Stimulated activated CD8-positive, alpha-beta memory T cell treated with anti-CD3 and anti-CD28 coated beads, Interleukin-4, amount 100 ng/mL, for 24 hours (primary cell): ENCODE results near the gene UGT1A7.

Source experiments
- DNase-seq: peaks from one replicate; pipeline ENCODE4 v3.0.0-alpha.2; 2020; ENCODE audit warnings: low read depth

Gene UGT1A7

DNA sequence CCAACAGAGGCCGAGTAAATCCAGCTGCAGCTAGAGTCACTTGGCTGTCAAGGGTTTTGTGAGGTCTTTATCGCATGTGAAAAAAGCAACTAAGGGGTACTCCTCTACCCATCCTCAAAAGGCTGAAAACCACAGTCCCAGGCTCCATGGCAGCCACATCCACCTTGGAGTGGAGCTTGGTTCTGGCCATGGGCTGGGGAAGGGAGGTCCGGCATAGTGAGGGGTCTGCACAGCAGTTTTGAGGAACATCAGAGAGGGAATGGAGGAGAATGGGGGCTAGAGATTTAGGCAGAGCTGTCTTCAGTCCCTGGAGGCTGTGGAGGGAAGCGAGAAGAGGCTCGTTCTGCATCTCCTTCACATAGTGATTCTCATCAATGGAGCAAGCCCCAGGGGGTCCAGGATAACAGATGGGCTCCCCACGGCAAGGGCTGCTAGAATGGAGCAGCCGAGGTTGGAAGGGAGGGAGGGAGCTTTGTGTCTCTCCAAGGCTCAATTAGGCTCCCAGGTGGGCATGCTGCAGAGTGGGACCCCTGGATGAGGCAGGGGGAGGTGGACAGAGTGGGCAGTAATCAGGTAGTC lies 117.5 kb downstream of the UGT1A7 start:
- DNase-seq = no peak

DNA sequence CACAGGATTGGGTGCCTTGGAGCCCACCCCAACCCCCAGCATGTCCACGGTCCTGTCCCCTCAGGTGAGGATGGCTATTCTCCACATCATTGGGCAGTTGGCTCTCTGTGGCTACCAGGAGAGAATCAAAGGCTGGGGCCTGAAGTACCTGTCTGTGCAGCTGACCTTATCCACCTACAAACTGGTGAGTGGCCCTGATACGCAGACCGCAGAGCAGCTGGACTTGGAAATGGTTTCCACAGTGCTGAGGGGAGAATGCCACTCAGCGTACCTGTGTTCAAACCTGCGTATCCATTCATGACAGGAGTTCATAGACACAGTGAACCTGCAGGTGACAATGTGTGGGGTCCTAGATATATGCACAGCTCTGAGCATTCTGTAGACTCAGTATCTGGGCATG lies 118.0 kb downstream of the UGT1A7 start:
- no peak for DNase-seq

DNA sequence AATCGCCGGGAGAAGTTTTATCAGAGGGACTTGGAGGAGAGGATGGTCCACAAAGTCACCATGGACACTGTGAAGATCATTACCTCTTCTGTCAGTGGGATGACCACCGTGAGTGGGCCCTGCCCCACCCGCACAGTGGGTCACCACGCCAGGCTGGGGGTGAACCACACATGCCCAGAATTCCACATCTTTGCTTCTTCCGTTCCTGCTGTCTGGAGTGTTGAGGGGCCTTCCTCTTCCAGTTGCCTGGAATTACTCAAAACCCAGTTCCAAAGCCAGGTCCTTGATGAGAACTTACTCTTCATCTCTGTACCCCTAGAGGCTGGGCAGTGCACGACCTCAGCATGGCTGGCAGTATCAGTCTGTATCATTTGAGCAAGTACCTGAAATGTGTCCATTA lies 118.5 kb downstream of the UGT1A7 start:
- DNase-seq = no peak

DNA sequence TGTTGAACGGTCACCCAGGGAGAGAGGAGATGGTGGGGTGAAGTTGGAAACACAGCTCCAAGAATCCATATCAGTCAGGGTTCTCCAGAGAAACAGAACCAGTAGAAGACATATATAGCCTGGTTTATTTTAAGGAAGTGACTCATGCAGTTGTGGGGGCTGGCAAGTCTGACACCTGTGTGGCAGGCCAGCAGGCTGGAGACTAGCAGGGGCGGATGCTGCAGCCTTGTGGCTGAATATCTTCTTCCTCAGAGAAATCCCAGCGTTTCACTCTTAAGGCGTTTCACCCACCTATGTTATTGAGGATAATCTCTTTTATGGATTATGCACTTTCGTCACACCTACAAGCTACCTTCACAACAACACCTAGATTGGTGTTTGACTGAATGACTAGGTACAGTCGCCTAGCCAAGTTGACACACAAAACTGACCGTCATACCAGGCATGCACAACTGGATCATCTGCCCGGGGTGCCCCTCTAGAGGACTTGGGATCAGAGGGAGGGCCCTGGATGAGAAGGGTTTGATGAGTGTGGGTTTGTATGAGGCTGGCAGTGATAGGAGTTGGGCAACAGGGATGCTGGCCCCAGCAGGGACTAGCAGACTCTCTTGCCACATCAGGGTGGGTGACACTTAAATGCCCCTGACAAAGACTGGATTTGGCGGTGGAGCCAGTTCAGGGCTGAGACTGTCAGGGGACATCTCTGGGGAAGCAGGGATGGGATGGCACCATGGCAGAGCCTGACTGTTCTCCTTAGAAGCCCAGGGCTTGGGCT lies 119.8 kb downstream of the UGT1A7 start:
- DNase-seq = no peak

DNA sequence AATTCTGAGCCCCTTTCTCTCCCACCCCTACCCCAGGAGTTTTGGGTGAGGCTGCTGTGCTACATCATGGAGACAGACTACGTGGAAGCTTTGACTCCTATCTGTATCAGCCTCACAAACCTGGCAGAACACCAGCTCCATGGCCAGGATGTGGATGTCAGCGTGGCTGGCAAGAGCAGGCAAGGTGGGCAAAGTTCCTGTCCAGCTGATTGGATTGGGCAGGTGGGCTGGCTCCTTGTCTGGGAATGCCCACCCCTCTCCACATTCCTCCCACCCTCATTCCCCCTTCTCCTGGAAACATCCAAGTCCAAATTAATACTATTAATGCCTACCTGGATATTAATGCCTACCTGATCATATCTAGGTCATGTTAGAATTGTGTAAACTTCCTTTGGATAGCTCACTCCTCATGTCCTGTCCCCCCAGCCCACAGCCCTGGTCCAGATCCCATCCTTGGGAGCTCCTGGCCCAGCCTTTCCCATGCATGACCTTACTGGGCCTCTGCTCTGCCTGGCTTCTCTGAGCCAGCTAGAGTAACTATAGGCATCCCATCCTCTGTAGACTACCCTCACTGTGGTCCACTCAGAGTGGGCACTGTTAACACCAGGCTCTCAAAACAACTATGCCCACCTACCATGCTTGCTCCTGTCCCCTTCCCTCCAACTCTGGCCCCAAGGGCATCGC lies 120.6 kb downstream of the UGT1A7 start:
- no peak for DNase-seq

DNA sequence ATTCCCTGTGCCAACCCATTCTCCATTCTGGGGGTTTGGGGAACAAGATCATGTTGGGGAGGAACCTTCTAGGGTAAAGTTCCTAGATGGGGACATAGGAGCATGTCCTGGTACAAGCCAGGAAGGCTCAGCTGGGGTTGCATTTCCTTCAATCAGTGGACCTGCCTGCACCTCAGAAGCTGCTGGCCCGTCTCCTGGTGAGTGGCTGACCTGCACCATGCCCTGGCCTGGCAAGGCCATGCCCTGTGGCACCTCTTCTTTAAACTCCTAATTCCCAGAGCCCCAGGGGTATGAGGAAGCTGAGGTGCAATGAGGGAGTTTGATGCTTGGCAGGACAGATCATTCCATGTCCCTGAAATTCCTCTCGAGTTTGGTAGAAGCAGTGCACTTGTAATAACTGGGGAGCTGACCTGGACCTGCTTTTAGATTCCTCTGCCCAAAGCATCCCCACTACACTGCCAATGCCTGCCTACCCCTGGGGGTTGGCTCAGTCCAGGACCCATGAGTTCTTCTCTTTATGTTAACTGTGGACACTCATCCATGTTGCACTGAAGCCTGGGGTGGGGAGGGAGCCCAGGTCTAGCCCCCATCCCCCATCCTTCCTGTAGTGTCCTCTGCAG lies 121.7 kb downstream of the UGT1A7 start:
- DNase-seq = no peak

DNA sequence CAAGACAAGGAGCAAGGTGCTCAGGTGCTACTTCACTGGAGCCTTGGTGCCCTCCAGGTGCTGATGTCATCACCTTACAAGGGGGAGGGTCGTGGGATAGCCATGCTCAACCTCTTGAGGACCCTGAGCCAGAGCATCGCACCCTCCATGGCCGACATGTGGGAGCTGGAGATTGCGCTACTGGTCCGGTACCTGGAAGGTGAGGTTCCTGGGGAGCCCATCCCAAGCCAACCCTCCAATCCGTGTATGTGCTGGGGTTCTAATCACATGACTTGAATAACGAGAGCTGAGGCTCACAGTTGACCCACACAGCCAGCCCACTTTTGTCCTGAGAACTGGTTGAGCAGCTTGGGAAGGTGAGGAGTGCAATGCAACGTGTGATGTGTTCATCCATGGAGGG lies 122.3 kb downstream of the UGT1A7 start:
- DNase-seq = no peak

DNA sequence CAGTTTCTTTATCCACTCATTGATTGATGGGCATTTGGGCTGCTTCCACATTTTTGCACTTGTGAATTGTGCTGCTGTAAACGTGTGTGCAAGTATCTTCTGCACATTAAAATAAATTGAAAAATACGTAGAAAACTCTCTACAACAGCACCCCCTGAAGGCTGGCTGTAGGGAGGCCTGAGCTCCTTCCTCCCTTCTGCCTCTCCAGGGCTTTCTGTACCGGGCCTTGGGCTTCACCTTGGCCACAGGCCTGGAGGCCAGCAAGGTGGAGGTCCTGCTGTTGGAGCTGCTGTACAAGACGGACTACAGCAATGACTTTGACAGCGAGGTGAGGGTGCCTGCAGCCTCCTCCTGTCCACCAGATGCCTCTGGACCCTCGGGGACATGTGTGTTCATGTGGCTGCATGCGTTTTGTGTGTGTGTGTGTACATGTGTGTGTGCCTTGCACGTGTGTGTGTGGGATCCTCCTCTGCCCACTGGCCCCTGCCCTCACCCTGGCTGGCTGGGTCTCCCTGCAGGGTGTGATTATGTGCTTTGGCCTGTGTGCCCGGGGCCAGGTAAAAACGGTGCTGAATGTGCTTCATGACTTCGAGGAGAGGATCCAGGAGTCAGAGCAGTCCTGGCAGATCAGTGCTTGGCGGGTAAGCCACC lies 125.6 kb downstream of the UGT1A7 start:
- no peak for DNase-seq

DNA sequence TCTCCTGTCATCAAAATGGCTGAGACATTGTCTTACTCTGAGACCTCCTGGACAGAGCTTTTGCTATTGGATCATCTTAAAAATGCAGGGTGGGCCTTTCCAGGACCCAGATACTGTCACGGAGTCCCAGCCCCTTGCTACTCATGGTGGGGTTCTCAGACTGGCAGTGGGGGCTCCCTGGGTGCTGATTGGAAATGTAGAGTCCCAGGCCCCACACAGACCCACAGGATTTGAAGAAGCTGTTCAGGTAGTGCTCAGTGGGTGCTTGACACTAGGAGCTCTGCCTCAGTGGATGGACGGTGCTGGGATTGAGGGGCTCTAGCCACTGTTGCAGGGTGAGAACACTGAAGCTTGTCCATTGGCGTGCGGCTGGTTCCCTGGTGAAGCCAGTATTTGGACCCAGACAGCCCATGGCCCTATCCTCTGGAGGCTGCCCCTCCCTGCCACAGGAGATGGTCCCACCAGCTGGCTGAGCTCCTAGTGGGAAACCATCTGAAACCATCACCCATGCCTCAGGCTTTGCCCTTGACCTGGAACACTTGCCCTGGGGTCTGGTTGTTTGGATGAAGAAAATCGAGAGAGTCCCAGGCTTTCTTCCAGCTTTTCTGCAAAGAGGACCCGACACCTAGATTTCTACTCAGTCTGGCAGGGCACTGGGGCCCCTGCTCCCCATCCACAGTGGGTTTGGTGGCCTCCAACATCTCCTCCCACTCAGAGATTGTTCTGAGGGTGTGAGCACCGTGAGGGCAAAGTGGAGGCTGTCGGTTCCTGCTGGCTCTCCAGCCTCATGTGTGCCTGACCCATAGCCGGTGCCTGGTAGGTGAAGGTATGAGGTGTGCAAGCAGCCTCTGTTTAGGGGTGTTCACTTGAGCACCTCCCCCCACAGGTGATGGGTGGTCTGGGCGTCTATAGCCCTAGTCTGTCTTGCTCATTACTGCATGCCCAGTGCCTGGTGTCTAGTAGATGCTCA lies 126.5 kb downstream of the UGT1A7 start:
- DNase-seq = no peak

DNA sequence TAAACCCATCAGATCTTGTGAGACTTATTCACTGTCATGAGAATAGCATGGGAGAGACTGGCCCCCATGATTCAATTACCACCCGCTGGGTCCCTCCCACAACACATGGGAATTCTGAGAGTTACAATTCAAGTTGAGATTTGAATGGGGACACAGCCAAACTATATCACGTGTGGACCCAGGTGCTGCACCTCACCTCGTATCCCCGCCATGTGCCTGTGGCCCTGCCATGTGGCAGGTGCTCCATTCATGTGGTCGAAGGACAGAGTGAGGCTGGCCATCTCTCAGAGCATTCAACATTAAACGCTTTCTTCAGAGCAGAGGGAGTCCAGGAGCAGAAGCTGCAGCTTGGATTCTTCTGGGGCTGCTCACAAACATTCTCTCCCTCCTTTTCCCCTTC lies 128.7 kb downstream of the UGT1A7 start:
- no peak for DNase-seq

DNA sequence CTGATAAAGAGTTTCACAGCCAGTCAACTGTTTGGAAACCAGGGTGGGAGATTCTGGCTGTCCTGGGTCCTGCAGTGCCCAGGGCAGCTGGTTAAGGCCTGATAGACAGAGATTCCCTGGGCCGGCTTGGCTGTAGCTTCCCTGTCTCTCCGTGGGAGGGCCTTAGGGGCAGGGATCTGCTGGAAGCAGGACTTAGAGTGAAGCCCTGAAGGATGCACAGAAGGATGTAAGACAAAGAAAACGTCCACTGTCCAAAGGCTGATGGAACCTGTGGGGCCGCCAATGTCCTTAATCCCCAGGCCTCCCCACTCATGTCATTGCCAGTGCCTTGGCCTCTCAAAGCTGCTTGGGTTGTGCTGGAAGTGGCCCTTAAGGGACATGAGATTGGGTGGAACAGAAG lies 129.4 kb downstream of the UGT1A7 start:
- no peak for DNase-seq

DNA sequence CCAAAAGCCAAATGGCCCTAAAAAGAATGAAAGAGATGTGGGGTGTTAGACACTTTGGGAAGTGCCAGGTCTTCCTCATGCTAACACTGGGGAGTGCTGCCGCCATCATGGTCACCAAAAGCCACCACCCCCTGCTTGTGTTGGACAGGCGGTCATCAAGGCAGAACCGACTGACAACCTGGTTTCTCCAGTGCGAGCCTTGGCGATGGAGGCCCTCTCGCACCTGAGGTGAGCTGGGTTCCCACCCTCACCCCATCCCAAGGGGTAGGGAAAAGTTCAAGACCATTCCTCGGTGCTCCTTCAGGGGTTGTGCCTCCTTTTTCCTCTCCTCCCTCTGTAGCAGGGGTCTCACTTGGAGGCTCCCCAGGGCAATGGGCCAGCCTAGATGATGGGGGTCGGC lies 130.0 kb downstream of the UGT1A7 start:
- no peak for DNase-seq

DNA sequence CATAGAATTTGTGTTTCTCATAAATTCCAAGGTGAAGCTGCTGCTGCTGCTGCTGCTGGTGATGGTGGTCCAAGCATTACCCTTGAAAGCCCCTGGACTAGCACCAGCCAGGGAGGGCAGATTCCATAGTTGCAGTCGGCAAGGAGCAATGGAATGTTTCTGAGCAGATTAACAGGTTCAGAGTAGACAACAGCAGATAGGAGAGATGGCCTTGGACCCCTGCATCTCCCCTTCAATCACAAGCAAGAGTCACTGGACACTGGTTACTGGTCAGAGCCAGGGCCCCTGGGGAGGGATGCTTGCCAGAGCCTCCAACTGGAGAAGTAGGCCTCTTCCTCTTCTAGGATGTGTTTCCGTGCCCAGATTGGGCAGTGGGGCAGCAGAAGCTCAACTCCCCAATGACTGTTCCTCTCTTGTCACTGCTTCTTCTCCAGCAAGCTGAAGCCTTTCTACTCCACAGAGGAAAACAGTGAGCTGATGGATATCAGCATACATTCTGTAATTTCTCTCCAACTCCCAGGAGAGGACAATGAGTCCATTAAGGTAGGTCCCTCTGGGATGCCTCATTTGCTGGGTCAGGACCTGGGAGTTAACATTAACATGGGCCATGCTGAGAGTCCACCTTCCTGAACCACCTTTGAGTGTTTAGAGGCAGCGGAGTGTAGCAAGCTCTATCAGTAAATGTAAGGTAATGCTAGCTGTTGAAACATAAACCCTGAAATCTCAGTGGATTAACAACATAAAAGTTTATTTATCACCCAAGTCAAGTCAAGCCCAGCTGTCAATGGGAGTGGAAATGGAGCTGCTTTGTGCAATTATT lies 131.7 kb downstream of the UGT1A7 start:
- DNase-seq = no peak

DNA sequence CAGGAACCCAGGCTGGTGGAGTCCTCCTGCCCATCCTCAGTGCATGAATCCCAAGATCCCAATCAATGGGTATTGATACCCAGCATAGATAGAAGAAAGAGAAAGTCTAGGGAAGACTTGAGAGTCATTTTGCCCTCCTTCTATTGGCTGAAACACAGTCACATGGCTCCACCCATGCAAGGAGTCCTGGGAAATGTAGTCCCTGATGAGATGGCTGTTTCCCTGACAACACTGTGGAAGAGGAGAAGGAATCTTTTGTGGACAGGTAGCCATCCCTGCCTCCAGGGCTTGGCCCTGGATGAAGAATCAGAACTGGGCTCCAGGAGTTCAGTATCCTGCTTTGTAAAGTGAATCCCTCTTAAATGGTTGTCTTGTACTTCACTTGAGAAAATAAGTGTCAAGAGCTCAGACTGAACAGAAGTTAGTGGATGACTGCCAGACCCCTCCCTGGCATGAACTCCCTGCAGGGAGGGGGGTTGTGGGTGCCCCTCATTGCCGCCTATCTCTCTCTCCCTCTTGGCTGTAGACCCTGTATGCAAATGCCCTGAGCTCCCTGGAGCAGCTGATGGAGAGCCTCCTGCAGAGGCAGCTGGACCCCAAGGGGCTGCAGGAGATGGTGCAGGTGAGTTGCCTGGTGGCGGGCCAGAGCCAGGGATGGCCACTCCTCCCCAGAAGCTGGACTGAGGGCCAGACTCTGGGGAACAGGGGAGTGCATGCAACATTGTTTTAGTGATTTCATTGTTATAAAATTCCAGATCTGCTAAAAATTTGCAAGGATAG lies 132.5 kb downstream of the UGT1A7 start:
- no peak for DNase-seq

DNA sequence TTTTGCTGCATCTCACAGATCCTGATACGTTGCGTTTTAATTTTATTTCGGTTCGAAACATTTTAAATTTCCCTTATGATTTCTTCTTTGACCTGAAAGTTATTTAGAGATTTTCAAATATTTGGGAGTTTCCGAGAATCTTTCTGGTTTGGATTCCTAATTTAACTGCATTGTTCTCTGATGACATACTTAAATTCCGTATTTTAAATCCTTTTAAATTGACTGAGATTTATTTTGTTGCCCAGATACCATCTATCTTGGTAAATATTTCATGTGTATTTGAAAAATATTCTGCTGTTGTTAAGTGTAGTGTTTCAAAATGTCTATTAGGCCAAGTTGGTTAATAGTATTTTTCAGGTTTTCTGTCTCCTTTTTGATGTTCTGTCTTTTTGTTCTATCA lies 134.2 kb downstream of the UGT1A7 start:
- DNase-seq = no peak

DNA sequence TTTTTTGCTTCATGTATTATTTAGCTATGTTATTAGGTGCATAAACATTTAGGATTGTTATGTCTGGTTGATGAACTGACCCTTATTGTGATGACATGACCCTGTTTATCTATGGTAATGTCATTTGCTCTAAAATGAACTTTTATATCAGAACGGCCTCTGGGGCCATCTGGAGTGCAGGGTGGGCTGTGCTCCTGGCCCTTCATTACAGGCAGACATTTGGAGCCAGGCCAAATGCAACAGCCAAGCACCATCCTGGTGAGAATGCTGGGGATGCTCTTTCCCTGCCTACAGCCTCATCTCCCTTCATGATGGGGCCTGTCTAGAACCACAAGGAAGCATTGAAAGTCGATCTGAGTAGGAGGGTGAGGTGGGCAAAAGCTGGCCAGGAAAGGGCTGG lies 134.6 kb downstream of the UGT1A7 start:
- no peak for DNase-seq

DNA sequence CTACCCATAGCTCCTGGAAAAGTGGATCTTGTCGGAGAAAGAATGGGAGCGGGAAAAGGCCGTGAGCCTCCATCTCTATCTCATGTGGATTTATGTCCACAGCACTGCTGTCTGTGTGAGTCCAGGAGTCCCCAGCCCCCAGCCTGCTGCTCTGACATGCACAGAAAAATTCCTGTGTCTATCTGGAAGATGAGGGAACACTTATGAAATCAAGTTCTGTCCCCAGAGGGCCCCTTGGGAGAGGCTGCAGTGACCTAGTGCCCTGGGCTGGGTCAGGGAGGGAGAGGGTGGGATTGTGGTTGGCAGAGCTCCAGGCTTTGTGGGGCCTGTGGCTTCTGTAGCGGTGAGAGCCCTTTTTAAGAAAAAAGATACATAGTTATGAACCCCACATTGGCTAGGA lies 135.1 kb downstream of the UGT1A7 start:
- no peak for DNase-seq

DNA sequence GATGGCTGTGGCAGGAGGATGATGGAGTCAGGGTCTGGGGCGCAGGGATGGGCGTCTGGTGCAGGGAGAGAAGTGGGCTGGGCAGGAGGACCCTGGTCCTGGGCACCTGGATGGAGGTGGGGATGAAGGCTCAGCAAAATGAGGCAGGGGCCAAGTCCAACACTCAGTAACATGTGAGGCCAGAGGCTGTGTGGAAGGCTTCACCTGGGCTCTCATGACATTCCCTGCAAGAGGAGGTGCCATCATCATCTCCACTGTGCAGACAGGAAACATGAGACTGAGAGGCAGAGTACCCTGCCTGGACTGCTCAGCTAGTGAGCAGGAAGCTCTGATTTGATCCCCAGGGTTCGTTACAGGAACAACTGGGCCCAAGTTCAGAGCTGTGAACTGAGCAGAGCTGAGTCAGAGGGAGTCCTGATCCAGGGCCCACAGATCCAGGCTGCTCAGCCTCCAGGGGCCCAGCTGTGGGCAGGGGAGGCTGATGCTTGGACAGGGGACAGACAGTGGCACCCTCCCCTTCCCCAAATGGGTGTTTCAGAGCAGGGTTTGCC lies 135.7 kb downstream of the UGT1A7 start:
- no peak for DNase-seq

DNA sequence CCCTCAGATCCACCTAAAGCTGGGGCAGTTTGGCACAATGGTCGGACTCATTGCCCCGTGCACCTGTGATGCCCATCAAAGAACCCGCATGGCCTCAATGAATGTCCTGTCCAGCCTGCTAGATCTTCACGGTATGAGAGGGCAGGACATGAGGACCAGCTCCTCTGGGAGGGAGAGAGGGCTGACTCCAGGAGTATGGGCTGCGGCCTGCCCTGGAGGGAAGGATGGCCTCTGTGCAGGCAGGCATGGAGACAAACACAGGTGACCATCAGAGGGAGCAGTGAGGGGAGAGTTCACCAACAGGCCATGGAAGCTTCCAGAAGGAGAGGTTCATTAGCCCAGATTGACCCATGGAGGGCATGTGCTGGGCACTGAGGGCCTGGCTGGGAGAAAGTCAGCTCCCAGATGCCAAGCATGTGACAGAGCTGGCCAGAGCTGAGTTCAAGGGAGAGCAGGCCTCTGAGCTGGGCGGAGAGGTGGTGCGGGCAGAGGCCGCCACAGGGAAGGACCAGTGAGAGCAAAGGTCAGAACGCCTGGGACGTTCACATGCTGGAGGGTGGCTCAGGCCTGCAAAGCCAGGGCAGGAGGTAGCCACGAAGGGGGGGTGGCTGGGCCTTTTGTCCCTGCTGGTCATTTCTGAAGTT lies 136.4 kb downstream of the UGT1A7 start:
- no peak for DNase-seq
